ENCODE measurements around the gene VPS51.
A peak's percentile ranks its signal among the peaks of the same experiment; 100 is the strongest.

- TF ChIP-seq CTCF (IDR thresholded peaks at IDR 0.05) (peak; percentile 53 to 97), POLR2A (IDR thresholded peaks at IDR 0.05) (no peak), EP300 (IDR thresholded peaks at IDR 0.05) (no peak), POLR2AphosphoS5 (IDR thresholded peaks at IDR 0.05) (peak in 1 of 3 donors; percentile 59)
Observed at GRCh38 chr11:65112546-65113360, 16.7 kb downstream of the VPS51 start.

Data from suprapubic skin (tissue), 4 donors.